ENCODE data around the gene ERBIN.

ERBIN gene

GRCh38 chr5:65919773-65920172 is 6.6 kb upstream of the ERBIN start:
- Histone ChIP-seq H3K9me2 (ENCODE audit: low read depth, low read length) (no peaks in the 10 kb centered on the region), H3K79me2 (ENCODE audit: insufficient read depth, low read length) (no peaks in the 10 kb centered on the region), H3K27me3 (ENCODE audit: insufficient read depth, low read length) (no peaks in the 10 kb centered on the region), H4K20me1 (ENCODE audit: insufficient read depth, low read length) (no peaks in the 10 kb centered on the region), H3K4me1 (ENCODE audit: insufficient read depth, low read length, severe bottlenecking) (peaks cover 24% of the 10 kb centered on the region), H3K9me3 (ENCODE audit: low read length) (no peaks in the 10 kb centered on the region), H3K36me3 (ENCODE audit: insufficient read depth, low read length) (no peaks in the 10 kb centered on the region), H3K4me2 (ENCODE audit: low read length) (no peak overlapping the region), H3K27ac (ENCODE audit: low read depth, low read length, poor library complexity, severe bottlenecking) (no peak overlapping the region), H2AFZ (ENCODE audit: low read length) (no peak overlapping the region), H3K4me3 (ENCODE audit: low read depth, low read length, poor library complexity, severe bottlenecking) (no peak overlapping the region), H3K9ac (ENCODE audit: low read length) (no peak overlapping the region), H3F3A (ENCODE audit: insufficient read depth, low read length) (no peaks in the 10 kb centered on the region)
- TF ChIP-seq EZH2 (IDR thresholded peaks at IDR 0.05; ENCODE audit: borderline replicate concordance, low read length): no peak
- no peak for TF ChIP-seq CTCF (IDR thresholded peaks at IDR 0.05; ENCODE audit: low read length)

GRCh38 chr5:65923339-65923738 is 3.0 kb upstream of the ERBIN start:
- H3K4me2 ChIP-seq (ENCODE audit: low read length): no peak overlapping the region

GRCh38 chr5:65924366-65925043 is 1.9 kb upstream of the ERBIN start:
- Histone ChIP-seq H3K9me2 (ENCODE audit: low read depth, low read length) (no peaks in the 10 kb centered on the region), H3K4me3 (ENCODE audit: low read depth, low read length, poor library complexity, severe bottlenecking) (peak overlapping the region; percentile 74), H3K27ac (ENCODE audit: low read depth, low read length, poor library complexity, severe bottlenecking) (peak overlapping the region; percentile 94), H3K79me2 (ENCODE audit: insufficient read depth, low read length) (peaks cover 32% of the 10 kb centered on the region), H4K20me1 (ENCODE audit: insufficient read depth, low read length) (no peaks in the 10 kb centered on the region), H3F3A (ENCODE audit: insufficient read depth, low read length) (no peaks in the 10 kb centered on the region), H3K27me3 (ENCODE audit: insufficient read depth, low read length) (no peaks in the 10 kb centered on the region), H3K4me2 (ENCODE audit: low read length) (peak overlapping the region; percentile 97), H3K36me3 (ENCODE audit: insufficient read depth, low read length) (peaks cover 6% of the 10 kb centered on the region; the same call in 1 of the 2 replicates), H3K9ac (ENCODE audit: low read length) (peak overlapping the region; percentile 95), H3K9me3 (ENCODE audit: low read length) (no peaks in the 10 kb centered on the region), H2AFZ (ENCODE audit: low read length) (peak overlapping the region; percentile 81; the same call in 1 of the 2 replicates), H3K4me1 (ENCODE audit: insufficient read depth, low read length, severe bottlenecking) (peaks cover 21% of the 10 kb centered on the region)
- TF ChIP-seq CTCF (IDR thresholded peaks at IDR 0.05; ENCODE audit: low read length) (no peak), EZH2 (IDR thresholded peaks at IDR 0.05; ENCODE audit: borderline replicate concordance, low read length) (no peak)

More at GRCh38 chr5:65923339-65923738, 3.0 kb upstream of the ERBIN start:
- no peak overlapping the region for H2AFZ ChIP-seq (ENCODE audit: low read length)
- no peaks in the 10 kb centered on the region for H3K9me2 ChIP-seq (ENCODE audit: low read depth, low read length)
- peaks cover 20% of the 10 kb centered on the region for H3K79me2 ChIP-seq (ENCODE audit: insufficient read depth, low read length)
- H3K27ac ChIP-seq (ENCODE audit: low read depth, low read length, poor library complexity, severe bottlenecking): no peak overlapping the region
- H3K9ac ChIP-seq (ENCODE audit: low read length): no peak overlapping the region
- H3K27me3 ChIP-seq (ENCODE audit: insufficient read depth, low read length): no peaks in the 10 kb centered on the region
- H3K4me1 ChIP-seq (ENCODE audit: insufficient read depth, low read length, severe bottlenecking): peaks cover 11% of the 10 kb centered on the region
- H3K9me3 ChIP-seq (ENCODE audit: low read length): no peaks in the 10 kb centered on the region
- no peak overlapping the region for H3K4me3 ChIP-seq (ENCODE audit: low read depth, low read length, poor library complexity, severe bottlenecking)
- H3F3A ChIP-seq (ENCODE audit: insufficient read depth, low read length): no peaks in the 10 kb centered on the region
- TF ChIP-seq CTCF (IDR thresholded peaks at IDR 0.05; ENCODE audit: low read length): no peak
- no peak for TF ChIP-seq EZH2 (IDR thresholded peaks at IDR 0.05; ENCODE audit: borderline replicate concordance, low read length)
- H3K36me3 ChIP-seq (ENCODE audit: insufficient read depth, low read length): no peaks in the 10 kb centered on the region; the same call in 1 of the 2 replicates
- H4K20me1 ChIP-seq (ENCODE audit: insufficient read depth, low read length): no peaks in the 10 kb centered on the region

Data from OCI-LY1 (cell line).